ENCODE measurements around the gene LIX1.

GRCh38 chr5:97125125-97125683 lies 17.2 kb downstream of the LIX1 start:
- TF ChIP-seq CTCF (IDR thresholded peaks at IDR 0.05; ENCODE audit: low read length): no peak
- TF ChIP-seq EZH2 (IDR thresholded peaks at IDR 0.05; ENCODE audit: borderline replicate concordance, low read length): no peak

All from OCI-LY1 (cell line).